Measurements from ENCODE around the gene MDGA2. TPM values are rescaled to one million over a fixed set of nuclear protein-coding genes. Genes with fewer than 3 reads are reported as not detected.

The MDGA2 gene
- not detected for total RNA-seq (2021; ENCODE audit: unreplicated experiment)
- not detected in 2 replicates for polyA plus RNA-seq (2012)
- percentile 0 among the genes with signal in this experiment for Bru-seq, nascent RNA
- BruChase-seq, experiment 1, labeled RNA remaining after a 6-hour chase: percentile 0 among the genes with signal in this experiment
- BruChase-seq, experiment 2, labeled RNA remaining after a 2-hour chase: percentile 0 among the genes with signal in this experiment
- long read RNA-seq: 0 reads

DNA sequence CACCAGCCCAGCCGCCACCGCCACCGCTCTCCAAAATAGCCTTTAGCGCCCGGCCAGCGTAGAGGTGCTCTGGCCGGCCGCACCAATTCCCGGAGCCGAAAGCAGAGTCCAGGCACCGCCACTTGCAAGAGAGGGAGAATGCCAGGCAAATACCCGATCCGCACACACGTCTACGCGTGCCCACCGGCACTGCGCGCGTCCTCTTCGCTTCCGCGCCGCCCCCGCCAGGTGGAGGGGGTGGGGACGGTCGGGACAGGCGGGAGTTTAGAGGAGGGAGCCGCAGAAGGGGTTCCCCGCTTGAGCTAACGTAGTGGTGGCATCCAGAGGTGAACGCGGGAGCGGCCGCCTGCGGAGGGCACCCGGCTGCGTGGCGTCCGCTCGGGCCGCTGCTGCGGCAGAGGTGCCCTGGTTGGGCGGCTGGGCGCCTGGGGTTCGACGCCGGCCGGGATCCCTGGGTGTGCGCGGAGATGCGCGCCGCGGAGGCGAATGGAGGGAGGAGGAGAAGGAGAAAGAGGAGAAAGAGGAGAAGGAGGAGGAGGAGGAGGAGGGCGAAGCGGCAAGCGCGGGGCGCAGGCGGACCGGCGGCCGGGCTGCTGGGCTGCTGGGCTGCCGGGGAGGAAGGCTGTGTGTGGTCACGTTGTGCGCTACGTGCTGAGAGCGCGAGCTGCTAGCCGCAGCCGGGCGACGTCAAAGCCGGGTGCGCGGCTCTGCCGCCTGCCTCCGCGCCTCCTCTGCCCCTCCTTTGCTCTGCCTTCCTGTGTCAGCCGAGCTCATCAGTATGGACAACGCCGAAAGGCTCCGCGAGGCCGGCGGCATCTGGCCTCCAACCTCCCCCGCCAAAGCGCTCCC lies at the start of gene MDGA2:
MDGA2 (minus strand) TSS at position 140 of the 849 bp plus-strand sequence.
- Histone ChIP-seq H2AFZ (ENCODE audit: low read depth, low read length, poor library complexity, severe bottlenecking) (no peak within 1 kb of the TSS), H4K20me1 (ENCODE audit: insufficient read depth) (no peaks in the 10 kb centered on the region), H3K79me2 (ENCODE audit: insufficient read depth, low read length) (no peaks in the 10 kb centered on the region), H3K9me3 (ENCODE audit: control insufficient read depth in 1 of 2, insufficient read depth in 1 of 2, low read depth in 1 of 2, low read length in 2 of 2) (no peaks in the 10 kb centered on the region), H3K27me3 (ENCODE audit: insufficient read depth, low read length) (no peaks in the 10 kb centered on the region), H3K36me3 (ENCODE audit: control insufficient read depth in 1 of 2, insufficient read depth in 2 of 2, low read length in 2 of 2) (no peaks in the 10 kb centered on the region), H3K27ac (ENCODE audit: low read depth, low read length) (no peak within 1 kb of the TSS), H3K4me3 (replicated peaks in 1 of 2; ENCODE audit: low read depth in 1 of 2, low read length in 2 of 2) (no peak within 1 kb of the TSS), H3K9me2 (ENCODE audit: insufficient read depth) (no peaks in the 10 kb centered on the region), H3K4me2 (ENCODE audit: low read length) (no peak within 1 kb of the TSS), H3K4me1 (ENCODE audit: control insufficient read depth in 1 of 2, insufficient read depth in 2 of 2, low read length in 2 of 2) (no peaks in the 10 kb centered on the region), H3K9ac (ENCODE audit: low read length) (no peak within 1 kb of the TSS)
- ChIA-PET CTCF (no interaction called here), POLR2A (no interaction called here), RAD21 (ENCODE audit: low non-redundant PET in 1 of 2, low total read pairs in 2 of 2, uncharacterized antibody in 2 of 2, unreplicated experiment in 2 of 2) (no interaction called here)
- DNase-seq (ENCODE audit: low read depth, low spot score): no peak
- no TSS peak for BruUV-seq (replicated peaks)
- no peak for TF ChIP-seq CBX3 (IDR thresholded peaks at IDR 0.05; ENCODE audit: low read depth)
- no peak for TF ChIP-seq SP1 (IDR thresholded peaks at IDR 0.05; ENCODE audit: low read depth)
- TF ChIP-seq SRF (IDR thresholded peaks at IDR 0.05; ENCODE audit: low read depth): no peak
- no peak for TF ChIP-seq MAX (IDR thresholded peaks at IDR 0.05)
- TF ChIP-seq REST (IDR thresholded peaks at IDR 0.05; ENCODE audit: low read depth): no peak
- no peak for TF ChIP-seq ZBTB33 (IDR thresholded peaks at IDR 0.05; ENCODE audit: extremely low read depth, insufficient replicate concordance, low read length)
- TF ChIP-seq YY1 (IDR thresholded peaks at IDR 0.05; ENCODE audit: extremely low read depth, insufficient replicate concordance, low read depth, low read length): no peak
- no peak for TF ChIP-seq POLR2A (IDR thresholded peaks at IDR 0.05; ENCODE audit: borderline replicate concordance, extremely low read depth, insufficient read depth, insufficient read length)
- TF ChIP-seq POLR2AphosphoS5 (IDR thresholded peaks at IDR 0.05; ENCODE audit: low read depth, low read length): no peak
- TF ChIP-seq JUND (IDR thresholded peaks at IDR 0.05): no peak
- no peak for TF ChIP-seq ZNF274 (IDR thresholded peaks at IDR 0.05; ENCODE audit: low read depth, low read length)
- no peak for TF ChIP-seq ZFX (IDR thresholded peaks at IDR 0.05)
- TF ChIP-seq RAD21 (IDR thresholded peaks at IDR 0.05; ENCODE audit: low read depth): no peak
- no peak for TF ChIP-seq ELF1 (IDR thresholded peaks at IDR 0.05; ENCODE audit: borderline replicate concordance, low read depth)
- no peak for ATAC-seq
- intact Hi-C loops (cut with micrococcal nuclease): no loop called here
